Measurements from ENCODE around the gene CTDSP1. TPM values are rescaled to one million over a fixed set of nuclear protein-coding genes. Genes with fewer than 3 reads are reported as not detected.

The CTDSP1 gene
- total RNA-seq, 4 donors from 2014 or later = 74.7 to 163 (median 96.3) TPM

DNA sequence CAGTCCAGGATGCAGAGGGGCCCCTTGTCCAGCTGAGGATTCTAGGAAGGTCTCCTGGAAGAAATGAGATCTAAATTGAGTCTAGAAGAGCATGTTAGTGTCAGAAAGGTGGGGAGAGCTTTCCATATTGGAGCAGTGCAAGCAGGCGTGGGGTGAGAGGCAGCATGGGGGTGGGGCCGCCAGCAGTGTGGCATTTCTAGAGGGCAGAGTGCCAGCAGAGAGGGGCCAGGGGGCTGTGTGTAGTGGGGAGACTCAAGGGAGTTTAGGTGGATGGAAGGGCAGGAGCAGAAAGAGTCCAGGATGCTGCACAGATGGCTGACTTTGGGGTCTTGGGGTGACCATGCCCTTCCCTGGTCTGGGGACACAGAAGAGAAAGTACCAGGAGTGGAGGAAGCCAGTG lies 21.4 kb downstream of the CTDSP1 start:
- TF ChIP-seq, protein P1, sequence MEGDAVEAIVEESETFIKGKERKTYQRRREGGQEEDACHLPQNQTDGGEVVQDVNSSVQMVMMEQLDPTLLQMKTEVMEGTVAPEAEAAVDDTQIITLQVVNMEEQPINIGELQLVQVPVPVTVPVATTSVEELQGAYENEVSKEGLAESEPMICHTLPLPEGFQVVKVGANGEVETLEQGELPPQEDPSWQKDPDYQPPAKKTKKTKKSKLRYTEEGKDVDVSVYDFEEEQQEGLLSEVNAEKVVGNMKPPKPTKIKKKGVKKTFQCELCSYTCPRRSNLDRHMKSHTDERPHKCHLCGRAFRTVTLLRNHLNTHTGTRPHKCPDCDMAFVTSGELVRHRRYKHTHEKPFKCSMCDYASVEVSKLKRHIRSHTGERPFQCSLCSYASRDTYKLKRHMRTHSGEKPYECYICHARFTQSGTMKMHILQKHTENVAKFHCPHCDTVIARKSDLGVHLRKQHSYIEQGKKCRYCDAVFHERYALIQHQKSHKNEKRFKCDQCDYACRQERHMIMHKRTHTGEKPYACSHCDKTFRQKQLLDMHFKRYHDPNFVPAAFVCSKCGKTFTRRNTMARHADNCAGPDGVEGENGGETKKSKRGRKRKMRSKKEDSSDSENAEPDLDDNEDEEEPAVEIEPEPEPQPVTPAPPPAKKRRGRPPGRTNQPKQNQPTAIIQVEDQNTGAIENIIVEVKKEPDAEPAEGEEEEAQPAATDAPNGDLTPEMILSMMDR (IDR thresholded peaks at IDR 0.05; ENCODE audit: low read depth) = no peak

DNA sequence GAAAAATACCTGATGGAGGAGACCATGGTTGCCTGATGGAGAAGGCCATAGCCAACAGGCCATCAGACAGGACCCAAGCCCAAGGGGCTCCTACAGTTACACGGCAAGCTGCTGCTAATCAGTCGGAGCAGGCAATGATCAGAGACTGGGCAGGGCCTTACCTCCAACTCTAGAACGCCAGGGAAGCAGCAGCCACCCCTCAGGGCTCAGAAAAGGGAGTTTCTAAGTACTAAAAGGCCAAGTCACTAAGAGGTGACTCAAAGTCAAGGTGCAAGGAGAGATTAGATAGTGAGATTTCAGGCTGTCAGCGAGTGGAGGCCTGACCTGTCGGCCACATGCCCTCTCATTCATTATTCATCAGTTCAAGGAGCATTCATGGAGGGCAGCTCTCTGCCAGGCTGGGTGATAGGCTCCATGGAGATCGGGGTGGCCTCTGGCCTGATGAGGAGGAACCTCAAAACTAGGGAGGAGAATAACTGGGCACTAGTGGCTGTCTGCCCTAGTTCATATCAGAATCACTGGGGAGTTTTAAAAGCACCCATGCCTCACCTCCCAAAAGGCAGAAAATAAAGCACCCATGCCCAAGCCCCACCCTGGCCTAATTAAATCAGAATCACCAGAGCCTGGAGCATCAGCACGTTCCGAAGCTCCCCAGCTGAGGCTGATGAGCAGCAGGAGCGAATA lies 22.9 kb downstream of the CTDSP1 start:
- TF ChIP-seq, protein P1 (IDR thresholded peaks at IDR 0.05; ENCODE audit: low read depth) = no peak

DNA sequence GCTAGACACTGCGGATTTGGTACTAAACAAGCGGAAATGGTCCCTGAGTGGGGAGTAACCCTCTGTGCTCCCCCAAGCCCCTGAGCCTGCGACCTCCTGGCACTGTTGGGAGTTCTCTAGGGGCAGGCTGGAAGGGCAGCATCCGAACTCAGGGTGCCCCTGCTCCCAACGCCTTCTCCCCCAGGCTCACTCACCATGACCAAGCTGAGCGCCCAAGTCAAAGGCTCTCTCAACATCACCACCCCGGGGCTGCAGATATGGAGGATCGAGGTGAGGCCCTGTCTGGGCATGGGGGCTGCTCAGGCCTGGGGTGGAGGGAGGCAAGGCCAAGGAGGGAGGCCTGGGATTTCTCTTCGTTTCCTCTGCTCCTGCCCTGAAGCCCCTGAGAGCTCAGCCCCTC lies 23.9 kb downstream of the CTDSP1 start:
- TF ChIP-seq, protein P1 (IDR thresholded peaks at IDR 0.05; ENCODE audit: low read depth) = no peak

DNA sequence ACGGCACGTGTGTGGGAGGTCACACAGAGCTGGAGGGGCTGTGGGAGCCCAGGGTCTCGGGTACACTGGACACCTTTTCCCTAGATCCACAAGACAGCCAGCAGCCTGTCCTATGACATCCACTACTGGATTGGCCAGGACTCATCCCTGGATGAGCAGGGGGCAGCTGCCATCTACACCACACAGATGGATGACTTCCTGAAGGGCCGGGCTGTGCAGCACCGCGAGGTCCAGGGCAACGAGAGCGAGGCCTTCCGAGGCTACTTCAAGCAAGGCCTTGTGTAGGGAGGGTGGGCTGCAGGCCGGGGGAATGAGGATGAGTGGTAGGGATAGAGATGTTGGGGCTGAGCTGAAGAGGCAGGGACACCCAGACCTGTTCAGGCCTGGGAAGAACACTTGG lies 25.9 kb downstream of the CTDSP1 start:
- TF ChIP-seq, protein P1 (IDR thresholded peaks at IDR 0.05; ENCODE audit: low read depth) = no peak

DNA sequence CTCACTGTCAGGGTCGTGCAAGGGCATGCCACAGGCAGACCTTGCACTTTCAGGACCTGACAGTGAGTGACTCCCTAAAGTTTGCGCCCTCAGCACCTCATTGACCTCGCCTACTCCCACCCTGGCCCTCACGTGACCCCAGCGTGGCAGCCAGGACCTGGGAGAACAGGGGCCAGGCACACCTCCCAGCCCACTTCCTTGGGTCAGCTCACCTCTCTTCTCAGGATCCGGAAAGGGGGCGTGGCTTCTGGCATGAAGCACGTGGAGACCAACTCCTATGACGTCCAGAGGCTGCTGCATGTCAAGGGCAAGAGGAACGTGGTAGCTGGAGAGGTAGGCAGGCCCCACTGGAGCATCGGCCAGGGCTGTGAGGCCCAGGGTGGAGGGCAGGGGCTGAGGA lies 28.1 kb downstream of the CTDSP1 start:
- TF ChIP-seq, protein P1 (IDR thresholded peaks at IDR 0.05; ENCODE audit: low read depth) = no peak

DNA sequence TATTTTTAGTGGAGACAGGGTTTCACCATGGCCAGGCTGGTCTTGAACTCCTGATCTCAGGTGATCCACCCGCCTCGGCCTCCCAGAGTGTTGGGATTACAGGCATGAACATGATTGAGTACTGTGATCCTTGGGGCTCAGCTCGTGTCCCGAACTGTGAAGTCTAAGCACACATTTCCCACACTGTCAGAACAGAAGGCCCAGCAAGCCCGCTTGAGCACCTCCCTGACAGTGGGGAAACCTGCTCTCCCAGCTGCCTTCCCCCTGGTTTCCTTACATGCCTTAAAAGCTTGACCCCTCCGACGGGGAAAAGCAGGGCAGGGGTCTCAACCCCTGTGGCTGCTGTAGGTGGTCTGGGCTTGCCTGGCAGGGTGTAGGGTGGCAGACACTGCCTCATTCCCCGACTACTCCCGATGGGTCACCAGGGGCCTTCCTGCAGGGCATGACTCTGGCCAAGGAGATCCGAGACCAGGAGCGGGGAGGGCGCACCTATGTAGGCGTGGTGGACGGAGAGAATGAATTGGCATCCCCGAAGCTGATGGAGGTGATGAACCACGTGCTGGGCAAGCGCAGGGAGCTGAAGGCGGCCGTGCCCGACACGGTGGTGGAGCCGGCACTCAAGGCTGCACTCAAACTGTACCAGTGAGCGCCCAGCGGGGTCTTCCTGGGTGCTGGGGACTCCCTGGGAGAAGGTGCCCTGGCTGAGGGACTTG lies 29.3 kb downstream of the CTDSP1 start:
- TF ChIP-seq, protein P1 (IDR thresholded peaks at IDR 0.05; ENCODE audit: low read depth) = no peak

DNA sequence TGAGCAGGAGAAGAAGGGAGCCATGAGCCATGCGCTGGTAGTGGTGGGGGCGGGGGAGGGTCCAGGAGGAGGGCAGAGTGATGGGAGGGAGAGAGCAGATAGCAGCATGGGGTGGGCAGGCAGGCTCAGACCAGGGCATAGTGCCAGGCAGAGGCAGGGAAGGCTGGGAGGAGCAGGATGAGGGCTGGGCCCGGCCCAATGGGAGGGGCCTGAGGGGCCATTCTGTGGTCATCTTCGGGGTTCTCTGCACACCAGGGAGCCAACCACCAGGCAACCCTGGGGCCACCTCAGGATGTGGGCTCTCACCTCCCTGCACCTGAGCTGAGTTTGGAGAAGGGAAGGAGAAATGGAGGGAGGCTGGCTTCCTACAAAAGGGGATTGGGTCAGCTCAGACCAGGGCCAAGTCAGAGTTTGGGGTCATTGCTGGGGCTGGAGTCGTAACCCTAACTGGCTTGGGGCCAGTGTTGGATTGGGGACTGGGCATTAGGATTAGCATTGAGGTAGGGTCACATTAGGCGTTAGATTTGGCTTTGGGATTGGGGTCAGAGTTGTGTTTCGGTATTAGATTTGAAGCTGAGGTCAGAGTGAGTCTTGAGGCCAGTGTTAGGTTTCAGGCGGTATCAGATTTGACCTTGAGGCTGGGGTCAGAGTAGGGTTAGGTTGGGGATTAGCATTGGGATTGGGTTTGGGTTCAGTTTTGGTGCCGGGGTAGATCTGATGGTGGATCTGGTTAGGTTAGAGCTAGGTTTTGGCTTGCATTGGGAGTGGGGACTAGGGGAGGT lies 30.4 kb downstream of the CTDSP1 start:
- TF ChIP-seq, protein P1 (IDR thresholded peaks at IDR 0.05; ENCODE audit: low read depth) = no peak
